Measurements from ENCODE around the gene STARD5.

STARD5 gene

GRCh38 chr15:81279621-81280485, 44.1 kb downstream of the STARD5 start:
- no peak for DNase-seq (ENCODE audit: low spot score)
- in situ Hi-C loops (cut with MboI; ENCODE audit: low pct_unique_long_range_greater_than_20kb, low sequenced_read_pairs, unreplicated experiment): loop anchor here (5.0 to 25.0 kb wide), 4 partner anchors 57 to 657 kb away; partner anchors contain the start of gene MESD

GRCh38 chr15:81278306-81279029, 45.5 kb downstream of the STARD5 start:
- no peak for DNase-seq (ENCODE audit: low spot score)
- TF ChIP-seq, protein P1, sequence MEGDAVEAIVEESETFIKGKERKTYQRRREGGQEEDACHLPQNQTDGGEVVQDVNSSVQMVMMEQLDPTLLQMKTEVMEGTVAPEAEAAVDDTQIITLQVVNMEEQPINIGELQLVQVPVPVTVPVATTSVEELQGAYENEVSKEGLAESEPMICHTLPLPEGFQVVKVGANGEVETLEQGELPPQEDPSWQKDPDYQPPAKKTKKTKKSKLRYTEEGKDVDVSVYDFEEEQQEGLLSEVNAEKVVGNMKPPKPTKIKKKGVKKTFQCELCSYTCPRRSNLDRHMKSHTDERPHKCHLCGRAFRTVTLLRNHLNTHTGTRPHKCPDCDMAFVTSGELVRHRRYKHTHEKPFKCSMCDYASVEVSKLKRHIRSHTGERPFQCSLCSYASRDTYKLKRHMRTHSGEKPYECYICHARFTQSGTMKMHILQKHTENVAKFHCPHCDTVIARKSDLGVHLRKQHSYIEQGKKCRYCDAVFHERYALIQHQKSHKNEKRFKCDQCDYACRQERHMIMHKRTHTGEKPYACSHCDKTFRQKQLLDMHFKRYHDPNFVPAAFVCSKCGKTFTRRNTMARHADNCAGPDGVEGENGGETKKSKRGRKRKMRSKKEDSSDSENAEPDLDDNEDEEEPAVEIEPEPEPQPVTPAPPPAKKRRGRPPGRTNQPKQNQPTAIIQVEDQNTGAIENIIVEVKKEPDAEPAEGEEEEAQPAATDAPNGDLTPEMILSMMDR (IDR thresholded peaks at IDR 0.05; ENCODE audit: extremely low read depth, insufficient read depth, missing control alignments): no peak
- in situ Hi-C loops (cut with MboI; ENCODE audit: low pct_unique_long_range_greater_than_20kb, low sequenced_read_pairs, unreplicated experiment): loop anchor here (5.0 to 25.0 kb wide), 3 partner anchors 59 to 659 kb away; partner anchors contain the start of gene MESD

More at GRCh38 chr15:81279621-81280485, 44.1 kb downstream of the STARD5 start:
- TF ChIP-seq, protein P1 (IDR thresholded peaks at IDR 0.05; ENCODE audit: extremely low read depth, insufficient read depth, missing control alignments): no peak

- DNase-seq (ENCODE audit: low spot score): no peak
- in situ Hi-C loops (cut with MboI; ENCODE audit: low pct_unique_long_range_greater_than_20kb, low sequenced_read_pairs, unreplicated experiment): loop anchor here (5.0 to 25.0 kb wide), 3 partner anchors 59 to 659 kb away; partner anchors contain the start of gene MESD
- TF ChIP-seq, protein P1 (IDR thresholded peaks at IDR 0.05; ENCODE audit: extremely low read depth, insufficient read depth, missing control alignments): no peak
These were observed 46.1 kb downstream of the STARD5 start for GRCh38 chr15:81277851-81278250.

GRCh38 chr15:81276967-81277366, 47.0 kb downstream of the STARD5 start:
- DNase-seq (ENCODE audit: low spot score): no peak
- TF ChIP-seq, protein P1 (IDR thresholded peaks at IDR 0.05; ENCODE audit: extremely low read depth, insufficient read depth, missing control alignments): no peak
- in situ Hi-C loops (cut with MboI; ENCODE audit: low pct_unique_long_range_greater_than_20kb, low sequenced_read_pairs, unreplicated experiment): loop anchor here (5.0 to 25.0 kb wide), 3 partner anchors 60 to 660 kb away; partner anchors contain the start of gene MESD

DNA sequence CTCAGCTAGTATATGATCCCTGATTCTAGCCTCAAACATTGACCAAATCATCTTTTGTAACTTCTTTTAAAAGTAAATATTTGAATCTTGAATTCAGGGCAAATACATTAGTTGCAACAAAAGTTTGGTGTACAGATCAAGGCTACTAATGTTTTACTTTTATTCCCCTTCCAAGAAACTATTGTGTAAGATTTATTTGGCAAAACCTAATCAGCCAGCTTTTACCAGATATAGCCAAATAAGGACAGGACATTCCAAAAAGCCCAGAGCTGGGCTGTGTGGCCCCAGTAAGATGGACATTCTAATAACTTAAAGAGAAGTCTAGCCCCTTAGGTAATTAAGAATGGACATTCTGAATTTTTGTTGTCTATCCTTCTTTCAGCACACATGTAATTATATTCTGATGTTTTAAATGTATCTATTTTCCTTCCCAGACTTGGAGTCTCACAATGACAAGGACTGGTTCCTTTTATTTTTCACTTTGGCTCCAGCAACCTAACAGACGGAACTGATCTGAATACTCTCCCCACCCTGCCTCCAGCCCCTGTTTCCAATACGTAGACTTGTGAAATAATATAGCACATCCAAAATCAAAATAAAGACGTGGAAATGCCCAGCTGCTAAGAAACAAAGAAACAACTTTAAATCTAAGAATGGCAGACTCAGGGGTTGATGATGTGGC, 48.1 kb downstream of the STARD5 start:
- DNase-seq (ENCODE audit: low spot score): no peak
- TF ChIP-seq, protein P1 (IDR thresholded peaks at IDR 0.05; ENCODE audit: extremely low read depth, insufficient read depth, missing control alignments): no peak
- in situ Hi-C loops (cut with MboI; ENCODE audit: low pct_unique_long_range_greater_than_20kb, low sequenced_read_pairs, unreplicated experiment): loop anchor here (5.0 to 25.0 kb wide), 3 partner anchors 61 to 661 kb away; partner anchors contain the start of gene MESD
